Measurements from ENCODE around the gene AGBL4.

The AGBL4 gene

GRCh38 chr1:49541096-49541752 lies 482.5 kb downstream of the AGBL4 start:
- Histone ChIP-seq H3K4me3 (ENCODE audit: low read depth, low read length) (no peak overlapping the region), H3K9me3 (ENCODE audit: control insufficient read depth, insufficient read depth, low read depth, low read length) (no peaks in the 10 kb centered on the region; the same call in 1 of the 2 replicates), H3K4me1 (ENCODE audit: control insufficient read depth, insufficient read depth, low read length) (no peaks in the 10 kb centered on the region), H3K36me3 (ENCODE audit: control insufficient read depth in 2 of 2, insufficient read depth in 1 of 2, low read length in 2 of 2) (no peaks in the 10 kb centered on the region), H3K27ac (ENCODE audit: extremely low read depth, low read depth, low read length) (no peak overlapping the region)
- ChIA-PET POLR2A (no interaction called here), CTCF (interaction anchor here (0.5 kb wide), 1 partner anchor 85 kb away, joined by 3 read pairs; no protein-coding TSS in a partner anchor)
- TF ChIP-seq ZNF449 (tag by site-specific recombination; IDR thresholded peaks at IDR 0.05) (no peak), ZNF529 (tag by site-specific recombination; IDR thresholded peaks at IDR 0.05; ENCODE audit: insufficient replicate concordance) (no peak), WT1 (tag by site-specific recombination; IDR thresholded peaks at IDR 0.05) (no peak), ZNF501 (tag by site-specific recombination; IDR thresholded peaks at IDR 0.05) (no peak), ZNF776 (tag by site-specific recombination; IDR thresholded peaks at IDR 0.05; ENCODE audit: borderline replicate concordance) (no peak), ZNF621 (tag by site-specific recombination; IDR thresholded peaks at IDR 0.05) (no peak), ZNF24 (tag by site-specific recombination; IDR thresholded peaks at IDR 0.05) (no peak), ZNF777 (tag by site-specific recombination; IDR thresholded peaks at IDR 0.05; ENCODE audit: borderline replicate concordance) (no peak), ZNF37A (tag by site-specific recombination; IDR thresholded peaks at IDR 0.05) (no peak), ZNF768 (tag by site-specific recombination; IDR thresholded peaks at IDR 0.05) (no peak), KLF17 (tag by site-specific recombination; IDR thresholded peaks at IDR 0.05) (no peak), BCL11A (tag by site-specific recombination; IDR thresholded peaks at IDR 0.05; ENCODE audit: low read depth) (no peak), ZNF548 (tag by site-specific recombination; IDR thresholded peaks at IDR 0.05) (no peak), ZNF473 (tag by site-specific recombination; IDR thresholded peaks at IDR 0.05) (no peak), HOXD13 (CRISPR knock-in tag; IDR thresholded peaks at IDR 0.05; ENCODE audit: borderline replicate concordance) (no peak), ZNF350 (tag by site-specific recombination; IDR thresholded peaks at IDR 0.05) (no peak), ZSCAN23 (tag by site-specific recombination; IDR thresholded peaks at IDR 0.05) (no peak), HIC1 (tag by site-specific recombination; IDR thresholded peaks at IDR 0.05) (no peak)

- H3K4me3 ChIP-seq (ENCODE audit: low read depth, low read length), result no peak overlapping the region
- ChIA-PET CTCF (no interaction called here), POLR2A (no interaction called here)
- H3K4me1 ChIP-seq (ENCODE audit: control insufficient read depth, insufficient read depth, low read length), result no peaks in the 10 kb centered on the region
- TF ChIP-seq ZNF16 (tag by site-specific recombination; IDR thresholded peaks at IDR 0.05; ENCODE audit: low read depth), result no peak
- TF ChIP-seq ZNF777 (tag by site-specific recombination; IDR thresholded peaks at IDR 0.05; ENCODE audit: borderline replicate concordance), result no peak
- H3K27ac ChIP-seq (ENCODE audit: extremely low read depth, low read depth, low read length), result no peak overlapping the region
- no peaks in the 10 kb centered on the region for H3K36me3 ChIP-seq (ENCODE audit: control insufficient read depth in 2 of 2, insufficient read depth in 1 of 2, low read length in 2 of 2)
- no peaks in the 10 kb centered on the region for H3K9me3 ChIP-seq (ENCODE audit: control insufficient read depth, insufficient read depth, low read depth, low read length)
Observed at GRCh38 chr1:49527606-49528305, 496.0 kb downstream of the AGBL4 start.

All from HEK293 (cell line).